H1 (cell line): ENCODE measurements around the gene OSBPL5. TPM values are rescaled to one million over a fixed set of nuclear protein-coding genes. Genes with fewer than 3 reads are reported as not detected.

Experiments
- CTCF ChIA-PET: fragments of 300-600 bp; sonication (Branson Sonifier 250); formaldehyde crosslinking; loops from one replicate; lab custom pipeline; 2021; ENCODE audit not compliant: partially characterized antibody; lab: Charles Lee
- POLR2A ChIA-PET: fragments of 300-600 bp; sonication (Branson Sonifier 250); formaldehyde crosslinking; loops from one replicate; lab custom pipeline; 2021; ENCODE audit warnings: inconsistent platforms; ENCODE audit not compliant: partially characterized antibody; lab: Charles Lee
- DNase-seq, 2 experiments: peaks; one replicate each; pipeline versions ENCODE4 v3.0.0 to v3.0.0-alpha.2; 2010 to 2022; ENCODE audit warnings: low spot score in 2 of 2, low read depth in 1 of 2, mixed read lengths in 1 of 2
- FAIRE-seq: peaks from 2 replicates; lab custom pipeline; 2011; peaks lifted over from hg19 to GRCh38; lab: Jason Lieb, UNC
- H2AFZ ChIP-seq: 2 replicates; pipeline ENCODE4 v1.8.1; 2012; ENCODE audit warnings: low read length, inconsistent platforms
- H2AK5ac ChIP-seq: 2 replicates; pipeline ENCODE4 v1.6.1; 2013; ENCODE audit warnings: low read depth, low read length
- H2BK120ac ChIP-seq: replicated peaks from 2 replicates; pipeline ENCODE3; 2013; ENCODE audit warnings: low read depth, low read length, inconsistent platforms
- H2BK12ac ChIP-seq: 2 replicates; pipeline ENCODE4 v1.6.1; 2013; ENCODE audit warnings: low read depth, low read length
- H2BK15ac ChIP-seq: 2 replicates; pipeline ENCODE4 v1.6.1; 2013; ENCODE audit warnings: low read length
- H2BK20ac ChIP-seq: 2 replicates; pipeline ENCODE4 v1.6.1; 2013; ENCODE audit warnings: low read length
- H2BK5ac ChIP-seq: 2 replicates; pipeline ENCODE4 v1.6.1; 2013; ENCODE audit warnings: low read depth, low read length
- H3K14ac ChIP-seq: 2 replicates; pipeline ENCODE4 v1.6.1; 2013; ENCODE audit warnings: inconsistent platforms; ENCODE audit not compliant: insufficient read length
- H3K18ac ChIP-seq: 2 replicates; pipeline ENCODE4 v1.6.1; 2013; ENCODE audit warnings: low read length; ENCODE audit errors: extremely low read depth
- H3K23ac ChIP-seq: 2 replicates; pipeline ENCODE4 v1.6.1; 2013; ENCODE audit warnings: inconsistent platforms; ENCODE audit not compliant: insufficient read length
- H3K23me2 ChIP-seq: 2 replicates; pipeline ENCODE4 v1.6.1; 2013; ENCODE audit warnings: low read depth, low read length
- H3K27ac ChIP-seq: 2 replicates; pipeline ENCODE4 v1.6.1; 2011; ENCODE audit warnings: low read depth, low read length, inconsistent platforms
- H3K27me3 ChIP-seq, 4 experiments: replicated peaks in 1 of 4; 1 replicate in 1 of 4; 2 replicates in 3 of 4; pipeline versions ENCODE4 v1.6.1 to v1.8.1; 2011 to 2013; ENCODE audit warnings: low read length in 3 of 4, mild to moderate bottlenecking in 3 of 4, inconsistent platforms in 2 of 4, mixed read lengths in 2 of 4, moderate library complexity in 1 of 4; ENCODE audit not compliant: control insufficient read depth in 3 of 4, insufficient read depth in 3 of 4; ENCODE audit errors: extremely low read depth in 1 of 4
- H3K36me3 ChIP-seq, 4 experiments: 2 replicates each; pipeline versions ENCODE4 v1.6.1 to v1.8.1; 2011 to 2013; ENCODE audit warnings: mild to moderate bottlenecking in 4 of 4, low read length in 3 of 4, moderate library complexity in 2 of 4, control low read depth in 1 of 4, inconsistent platforms in 1 of 4; ENCODE audit not compliant: insufficient read depth in 4 of 4, control insufficient read depth in 2 of 4
- H3K4ac ChIP-seq: replicated peaks from 2 replicates; pipeline ENCODE3; 2013; ENCODE audit warnings: low read length, low read depth, mixed read lengths, inconsistent platforms; ENCODE audit not compliant: insufficient read length
- H3K4me1 ChIP-seq, 4 experiments: replicated peaks in 1 of 4; 1 replicate in 1 of 4; 2 replicates in 3 of 4; pipeline versions ENCODE4 v1.6.1 to v1.8.1; 2011 to 2013; ENCODE audit warnings: low read length in 3 of 4, inconsistent platforms in 2 of 4, mixed read lengths in 1 of 4; ENCODE audit not compliant: insufficient read depth in 4 of 4, control insufficient read depth in 3 of 4
- H3K4me2 ChIP-seq, 2 experiments: 2 replicates each; pipeline versions ENCODE4 v1.6.1 to v1.8.1; 2011 to 2013; ENCODE audit warnings: low read depth in 2 of 2, low read length in 2 of 2, control low read depth in 1 of 2, inconsistent platforms in 1 of 2, mild to moderate bottlenecking in 1 of 2; ENCODE audit not compliant: insufficient read depth in 1 of 2
- H3K4me3 ChIP-seq, 4 experiments: fragments of 200-600, 300-600 bp in 1 of 4; sonication (generic), shearing (Covaris generic), sonication (Bioruptor Twin) in 1 of 4; 2 replicates each; pipeline versions ENCODE4 v1.5.1 to v1.8.1; 2011 to 2016; ENCODE audit warnings: low read length in 4 of 4, low read depth in 3 of 4, control low read depth in 2 of 4, inconsistent platforms in 2 of 4, mild to moderate bottlenecking in 2 of 4, mixed read lengths in 1 of 4, moderate library complexity in 1 of 4; ENCODE audit not compliant: insufficient read depth in 2 of 4; ENCODE audit errors: extremely low read depth in 1 of 4
- H3K56ac ChIP-seq: replicated peaks from 2 replicates; pipeline ENCODE3; 2013; ENCODE audit warnings: low read depth, mild to moderate bottlenecking, mixed read lengths, low read length, inconsistent platforms; ENCODE audit not compliant: insufficient read length
- H3K79me1 ChIP-seq: 2 replicates; pipeline ENCODE4 v1.6.1; 2013; ENCODE audit warnings: low read depth, low read length, control low read depth
- H3K79me2 ChIP-seq, 2 experiments: 2 replicates each; pipeline versions ENCODE4 v1.6.1 to v1.8.1; 2012 to 2013; ENCODE audit warnings: low read length in 2 of 2, mild to moderate bottlenecking in 2 of 2, inconsistent platforms in 1 of 2; ENCODE audit not compliant: insufficient read depth in 2 of 2, control insufficient read depth in 1 of 2
- H3K9ac ChIP-seq, 4 experiments: replicated peaks in 1 of 4; 1 replicate in 1 of 4; 2 replicates in 3 of 4; pipeline versions ENCODE4 v1.6.1 to v1.8.1; 2011 to 2013; ENCODE audit warnings: low read depth in 3 of 4, low read length in 3 of 4, control low read depth in 2 of 4, mild to moderate bottlenecking in 2 of 4, moderate library complexity in 2 of 4, inconsistent platforms in 1 of 4; ENCODE audit errors: extremely low read depth in 1 of 4
- H3K9me3 ChIP-seq, 2 experiments: 2 replicates each; pipeline versions ENCODE4 v1.6.1 to v1.8.1; 2012 to 2013; ENCODE audit warnings: mild to moderate bottlenecking in 2 of 2, moderate library complexity in 2 of 2, control low read depth in 1 of 2, inconsistent platforms in 1 of 2, low read depth in 1 of 2, low read length in 1 of 2, mixed read lengths in 1 of 2; ENCODE audit not compliant: insufficient read depth in 2 of 2
- H4K20me1 ChIP-seq, 2 experiments: replicated peaks in 1 of 2; 2 replicates each; pipeline versions ENCODE3 to v1.8.1; 2011 to 2013; ENCODE audit warnings: inconsistent platforms in 2 of 2, low read length in 2 of 2, mild to moderate bottlenecking in 1 of 2; ENCODE audit not compliant: insufficient read depth in 2 of 2, control insufficient read depth in 1 of 2
- H4K5ac ChIP-seq: 2 replicates; pipeline ENCODE4 v1.6.1; 2013; ENCODE audit warnings: low read length, low read depth, mixed read lengths, inconsistent platforms; ENCODE audit not compliant: insufficient read length
- H4K8ac ChIP-seq: 2 replicates; pipeline ENCODE4 v1.8.0; 2013; ENCODE audit warnings: mild to moderate bottlenecking, moderate library complexity, low read length, inconsistent platforms; ENCODE audit not compliant: insufficient read depth; ENCODE audit errors: extremely low read depth
- H4K91ac ChIP-seq: replicated peaks from 2 replicates; pipeline ENCODE3; 2013; ENCODE audit warnings: low read length, mixed read lengths, inconsistent platforms; ENCODE audit not compliant: insufficient read length
- BRCA1 ChIP-seq: IDR thresholded peaks from 2 replicates; pipeline ENCODE4 v1.6.1; 2012; ENCODE audit warnings: low read depth, low read length, improper control_type of control experiment
- CEBPB ChIP-seq: IDR thresholded peaks from 2 replicates; pipeline ENCODE4 v1.6.1; 2012; ENCODE audit warnings: low read depth, low read length
- CHD1 ChIP-seq: IDR thresholded peaks from 2 replicates; pipeline ENCODE4 v1.6.1; 2012; ENCODE audit warnings: low read depth, low read length, improper control_type of control experiment
- CREB1 ChIP-seq: IDR thresholded peaks from 2 replicates; pipeline ENCODE4 v1.6.1; 2012; ENCODE audit warnings: inconsistent platforms
- EGR1 ChIP-seq: IDR thresholded peaks from 2 replicates; pipeline ENCODE4 v1.6.1; 2011; ENCODE audit warnings: low read depth, low read length, borderline replicate concordance
- EP300 ChIP-seq, 2 experiments: IDR thresholded peaks; 1 replicate in 1 of 2; 2 replicates in 1 of 2; pipeline ENCODE4 v1.6.1; 2011 to 2012; ENCODE audit warnings: low read depth in 2 of 2, low read length in 2 of 2, mild to moderate bottlenecking in 2 of 2, borderline replicate concordance in 1 of 2, inconsistent platforms in 1 of 2, moderate library complexity in 1 of 2
- GTF2F1 ChIP-seq: IDR thresholded peaks from 2 replicates; pipeline ENCODE4 v1.6.1; 2012; ENCODE audit warnings: low read depth, low read length, improper control_type of control experiment, borderline replicate concordance
- POLR2A ChIP-seq, 2 experiments: IDR thresholded peaks; 1 replicate in 1 of 2; 2 replicates in 1 of 2; pipeline ENCODE4 v1.6.1; 2011; ENCODE audit warnings: low read depth in 2 of 2, low read length in 2 of 2, mild to moderate bottlenecking in 2 of 2; ENCODE audit errors: control extremely low read depth in 1 of 2
- RFX5 ChIP-seq: IDR thresholded peaks from 2 replicates; pipeline ENCODE4 v1.6.1; 2011; ENCODE audit warnings: low read depth, low read length, improper control_type of control experiment, borderline replicate concordance
- RXRA ChIP-seq: IDR thresholded peaks from 2 replicates; pipeline ENCODE4 v1.6.1; 2011; ENCODE audit warnings: low read depth, mild to moderate bottlenecking, low read length, moderate library complexity; ENCODE audit not compliant: insufficient read depth
- SIX5 ChIP-seq: IDR thresholded peaks from 2 replicates; pipeline ENCODE4 v1.6.1; 2011; ENCODE audit warnings: mild to moderate bottlenecking, low read depth, low read length
- TAF7 ChIP-seq: optimal IDR thresholded peaks from 2 replicates; pipeline ENCODE3; 2011; ENCODE audit warnings: low read depth, mild to moderate bottlenecking, inconsistent platforms, low read length, moderate library complexity, borderline replicate concordance
- TBP ChIP-seq: IDR thresholded peaks from 2 replicates; pipeline ENCODE4 v1.6.1; 2011; ENCODE audit warnings: low read depth, low read length, improper control_type of control experiment
- TCF12 ChIP-seq: IDR thresholded peaks from 2 replicates; pipeline ENCODE4 v1.6.1; 2011; ENCODE audit warnings: low read depth, mild to moderate bottlenecking, low read length
- TEAD4 ChIP-seq: IDR thresholded peaks from 2 replicates; pipeline ENCODE4 v1.6.1; 2012; ENCODE audit warnings: low read depth, low read length, inconsistent platforms, mixed read lengths
- WGBS, 2 experiments: shearing (Covaris generic) in 1 of 2; methylation state at CpG; one replicate each; pipeline versions ENCODE4 v1.1.6 to v1.1.7; 2013 to 2015; ENCODE audit warnings: low lambda C conversion rate in 2 of 2, mixed read lengths in 2 of 2, inconsistent platforms in 1 of 2, low coverage in 1 of 2, missing lambda C conversion rate in 1 of 2; ENCODE audit not compliant: insufficient replicate concordance in 2 of 2, insufficient coverage in 1 of 2, insufficient read length in 1 of 2; ENCODE audit errors: extremely low coverage in 1 of 2, missing lambda C conversion rate in 1 of 2; 5-methylcytosine and 5-hydroxymethylcytosine counted together
- polyA plus RNA-seq, 7 experiments: library from polyadenylated mRNA; depleted of rRNA in 3 of 7; stranded (reverse) in 5 of 7; unstranded in 2 of 7; fragments of >200 nt in 5 of 7; fragments of 200-250 nt in 2 of 7; gene quantifications; 1 replicate in 5 of 7; 2 replicates in 1 of 7; 4 replicates in 1 of 7; pipeline versions ENCODE4 v1.2.1 to v1.2.3, GENCODE V29; 2011 to 2013; ENCODE audit warnings: missing spikeins in 2 of 7, mixed read lengths in 2 of 7
- total RNA-seq: library from RNA; stranded (reverse); fragmentation: NEBNext Ultra II Directional; extraction: Animal tissue kit (Norgen Biotek cat#: 25700); gene quantifications from 2 replicates; pipeline ENCODE4 v1.2.1, GENCODE V29; 2021

Gene OSBPL5
- total and polyA plus RNA-seq, 2 of the 8 experiments (the other 6 are each of a cell fraction or from before 2014, with no cell fraction given) = 3.4 to 9.9 TPM

DNA sequence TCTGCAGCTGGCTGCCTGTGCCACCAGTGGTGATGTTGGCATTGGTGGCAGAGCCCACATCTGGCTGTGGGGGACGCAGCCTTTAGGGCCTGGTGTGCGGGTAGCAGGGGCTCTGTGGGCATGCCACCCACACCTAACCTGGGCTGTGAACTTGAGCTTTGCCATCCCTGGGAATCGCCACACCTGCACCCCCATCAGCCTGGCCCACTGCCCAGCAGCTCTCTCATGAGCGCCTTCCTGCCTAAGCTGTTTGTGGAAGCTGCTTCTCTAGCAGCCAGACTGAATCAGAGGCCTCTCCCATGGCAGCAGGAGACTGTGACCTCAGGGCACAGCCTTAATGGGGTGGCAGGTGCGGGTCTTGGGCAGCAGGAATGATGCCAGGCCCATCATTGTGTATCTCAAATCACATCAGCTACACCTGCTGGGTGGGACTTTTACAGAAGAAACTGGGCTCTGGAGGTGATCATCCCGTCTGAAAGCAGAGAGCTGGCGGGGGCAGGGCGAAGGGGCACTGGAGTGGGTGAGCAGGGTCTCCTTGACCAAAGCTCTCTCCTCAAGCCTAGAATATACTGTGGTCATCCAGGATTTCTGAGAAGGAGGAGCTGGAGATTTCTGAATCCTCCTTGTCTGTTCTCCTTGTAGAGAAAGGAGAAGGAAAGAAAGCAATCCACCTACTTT is 90.1 kb downstream of the OSBPL5 start:
- Histone ChIP-seq H3K4me1 (no peaks in the 10 kb centered on the region), H3K9ac (no peak overlapping the region), H2BK5ac (no peak overlapping the region), H2BK120ac (no peak overlapping the region), H3K23me2 (no peaks in the 10 kb centered on the region), H3K4me2 (no peak overlapping the region), H2AK5ac (no peak overlapping the region), H3K4ac (no peak overlapping the region), H2BK20ac (no peak overlapping the region), H2AFZ (no peak overlapping the region), H4K91ac (no peak overlapping the region), H3K9me3 (no peaks in the 10 kb centered on the region), H2BK12ac (0 out of 2 replicates have a peak overlapping the region, but pooled peaks have one; percentile 50), H4K8ac (no peak overlapping the region), H3K56ac (no peak overlapping the region), H3K27ac (no peak overlapping the region), H3K18ac (no peak overlapping the region), H4K20me1 (no peaks in the 10 kb centered on the region), H4K5ac (no peak overlapping the region), H3K79me2 (no peaks in the 10 kb centered on the region), H3K14ac (no peak overlapping the region), H3K4me3 (no peak overlapping the region), H2BK15ac (no peak overlapping the region), H3K27me3 (no peaks in the 10 kb centered on the region), H3K23ac (no peak overlapping the region), H3K79me1 (no peaks in the 10 kb centered on the region), H3K36me3 (no peaks in the 10 kb centered on the region)
- FAIRE-seq = no peak
- no peak for DNase-seq
- POLR2A ChIA-PET = interaction anchor here (0.8 to 1.2 kb wide), 3 partner anchors 18 to 44 kb away, joined by 3 to 4 read pairs (median 3); partner anchors contain the start of gene CARS1
- WGBS, 2 experiments = 86% methylated on average over 8 of the region's 8 CpGs; no CpG with 5 or more reads in 1 of the 2 experiments
- CTCF ChIA-PET = interaction anchor here (0.6 to 6.3 kb wide), 6 partner anchors 15 to 265 kb away, joined by 3 to 50 read pairs (median 4); no protein-coding TSS in a partner anchor
- no peak for TF ChIP-seq CEBPB
- TF ChIP-seq CHD1 = no peak
- no peak for TF ChIP-seq CREB1
- no peak for TF ChIP-seq POLR2A (IDR thresholded peaks at IDR 0.05; ENCODE audit: control extremely low read depth in 1 of 2, low read depth in 2 of 2, low read length in 2 of 2)
- no peak for TF ChIP-seq EGR1
- no peak for TF ChIP-seq SIX5
- TF ChIP-seq BRCA1 = no peak
- TF ChIP-seq GTF2F1 = no peak
- TF ChIP-seq TAF7 = no peak
- no peak for TF ChIP-seq TCF12
- TF ChIP-seq TEAD4 = no peak
- no peak for TF ChIP-seq TBP
- TF ChIP-seq RXRA = no peak
- no peak for TF ChIP-seq RFX5
- TF ChIP-seq EP300 (IDR thresholded peaks at IDR 0.05; ENCODE audit: borderline replicate concordance in 1 of 2, low read depth in 2 of 2, low read length in 2 of 2) = no peak
